GM18909 (cell line): ENCODE measurements around the gene PREX1.

ENCODE experiments used
- ATAC-seq: cut with Tn5 transposase; IDR thresholded peaks from one replicate; pipeline ENCODE4 v1.9.1; 2021; ENCODE audit warnings: mild to moderate bottlenecking; ENCODE audit not compliant: unreplicated experiment, poor library complexity

Gene PREX1

DNA sequence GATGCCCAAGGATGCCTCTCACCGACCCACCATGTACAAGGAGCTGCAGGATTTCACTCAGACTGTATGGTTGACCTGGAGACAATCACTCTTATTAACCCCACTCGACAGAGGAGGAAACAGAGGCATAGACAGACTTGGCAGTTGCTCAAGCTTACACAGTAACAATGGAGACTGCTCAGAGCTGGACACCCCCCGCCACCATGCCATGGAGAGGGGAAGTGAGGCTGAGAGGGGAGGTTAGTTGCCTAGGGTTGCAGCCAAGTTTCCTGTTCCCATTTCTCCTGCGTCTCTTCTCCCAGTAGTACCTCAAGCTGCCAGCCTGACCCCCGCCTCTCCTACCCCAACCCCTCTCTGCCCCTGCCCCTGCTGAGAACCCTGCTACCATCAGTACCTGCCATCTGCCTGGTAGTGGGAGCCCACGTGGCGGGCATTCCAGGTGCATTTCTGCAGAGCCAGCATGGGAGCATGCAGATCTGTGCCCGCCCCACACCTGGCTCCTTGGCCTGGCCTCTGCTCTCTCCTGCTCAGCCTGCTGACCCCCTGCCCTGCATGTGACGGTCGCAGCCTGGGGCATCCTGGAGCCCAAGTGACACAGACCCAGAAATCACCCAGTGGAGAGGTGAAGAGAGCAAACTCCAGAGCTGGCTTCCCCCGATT is 157.7 kb downstream of the PREX1 start:
- ATAC-seq, result no peak

DNA sequence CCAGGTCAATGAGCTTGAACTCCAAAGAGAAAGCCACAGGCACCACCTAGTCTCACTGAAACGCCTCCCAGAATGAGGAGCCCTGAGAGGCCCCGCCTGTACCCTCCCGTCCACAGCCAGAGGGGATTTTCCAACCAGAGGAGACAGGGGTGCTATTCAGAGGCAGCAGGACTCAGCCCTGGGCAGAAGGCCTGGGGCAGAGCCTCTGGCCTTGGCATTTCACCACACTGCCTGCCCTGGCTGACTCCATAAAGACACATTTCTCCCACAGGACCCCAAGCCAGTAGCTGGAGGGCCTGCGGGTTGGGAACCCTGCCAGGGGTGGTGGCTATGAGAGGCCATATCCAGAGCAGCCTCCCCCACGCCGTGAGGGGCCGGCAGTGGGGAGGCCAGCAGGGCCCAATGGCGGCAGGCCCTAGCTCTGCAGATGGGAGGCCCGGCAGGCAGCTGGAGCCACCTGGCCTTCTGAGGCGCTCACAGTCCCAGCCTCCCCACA is 159.3 kb downstream of the PREX1 start:
- no peak for ATAC-seq

DNA sequence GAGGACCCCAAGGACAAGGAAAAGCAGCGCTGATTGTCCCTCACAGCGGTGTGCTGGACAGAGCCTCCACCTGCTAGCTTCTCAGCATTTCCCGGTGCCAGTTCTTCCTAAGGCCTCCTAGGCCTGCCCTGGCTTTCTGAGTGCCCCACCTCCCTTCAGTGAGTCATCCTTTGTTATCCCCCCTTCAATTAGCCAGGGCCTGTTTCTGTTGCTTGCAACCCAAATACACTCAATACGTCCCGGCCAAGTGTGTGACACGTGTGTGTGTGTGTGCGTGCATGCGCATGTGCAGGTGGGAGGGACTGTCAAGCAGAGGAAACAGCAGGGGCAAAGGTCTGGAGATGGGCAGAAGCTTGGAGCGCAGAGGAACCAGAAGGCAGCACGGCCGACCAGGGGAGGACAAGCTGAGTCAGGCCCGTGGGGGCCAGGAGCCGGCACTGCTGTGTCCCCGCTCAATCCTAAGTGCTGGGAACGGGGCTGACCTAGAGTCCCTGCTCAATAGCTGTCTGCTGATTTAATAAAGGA is 159.8 kb downstream of the PREX1 start:
- no peak for ATAC-seq

DNA sequence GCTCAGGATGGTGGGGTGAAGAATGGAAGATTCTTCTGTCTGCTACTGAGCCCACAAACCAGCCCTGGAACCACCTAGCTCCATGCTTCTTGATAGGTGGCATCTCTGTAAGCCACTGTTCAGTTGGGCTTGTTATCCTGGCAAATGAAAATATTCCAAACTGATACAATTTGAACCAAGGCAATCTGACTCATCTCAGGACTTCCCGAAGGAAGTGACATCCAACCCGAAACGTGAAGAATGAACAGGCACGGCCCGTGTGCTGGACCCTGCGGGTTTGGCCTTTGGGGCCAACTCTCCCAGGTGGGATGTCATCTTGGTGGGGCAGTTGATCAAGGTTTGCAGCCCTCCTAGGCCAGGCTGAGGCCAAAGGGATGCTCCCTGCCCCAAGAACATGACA is 160.3 kb downstream of the PREX1 start:
- ATAC-seq, result no peak

DNA sequence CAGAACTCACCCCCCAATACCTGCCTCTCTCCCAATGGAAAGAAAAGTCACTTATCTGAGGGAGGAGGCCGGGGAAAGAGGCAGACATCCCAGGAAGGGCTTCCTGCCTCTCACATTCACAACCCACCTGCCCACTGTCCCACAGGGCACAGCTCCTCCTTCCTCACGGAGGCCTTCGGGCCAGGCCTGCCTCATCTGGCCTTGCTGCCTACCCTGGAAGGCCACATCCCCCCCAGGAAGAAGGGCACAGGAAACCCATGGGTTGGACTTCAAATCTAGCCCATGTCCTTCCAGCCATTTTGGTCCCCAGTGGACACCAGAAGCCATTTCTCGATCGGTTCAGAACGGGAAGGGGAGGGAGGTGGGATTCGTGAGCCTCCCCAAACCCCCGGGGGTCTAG is 162.0 kb downstream of the PREX1 start:
- no peak for ATAC-seq

DNA sequence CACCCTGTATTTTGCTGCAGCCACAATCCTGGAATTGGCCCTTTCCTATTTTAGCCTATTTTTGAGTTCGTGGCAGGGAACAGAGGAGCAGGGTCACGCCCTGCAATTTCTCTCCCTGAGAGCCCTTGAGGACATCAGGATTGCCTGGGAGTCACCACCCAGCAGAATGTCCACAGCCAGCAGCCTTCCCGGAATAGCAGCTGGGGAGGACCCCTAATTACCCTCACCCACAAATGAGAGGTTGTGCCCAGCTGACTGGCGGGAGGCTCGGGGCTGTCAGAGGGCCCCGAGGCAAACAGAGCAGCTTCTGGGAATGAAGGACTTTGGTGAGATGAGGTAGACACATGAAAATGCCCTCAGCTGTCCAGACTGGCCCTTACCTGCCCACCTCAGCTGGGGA is 165.1 kb downstream of the PREX1 start:
- no peak for ATAC-seq

DNA sequence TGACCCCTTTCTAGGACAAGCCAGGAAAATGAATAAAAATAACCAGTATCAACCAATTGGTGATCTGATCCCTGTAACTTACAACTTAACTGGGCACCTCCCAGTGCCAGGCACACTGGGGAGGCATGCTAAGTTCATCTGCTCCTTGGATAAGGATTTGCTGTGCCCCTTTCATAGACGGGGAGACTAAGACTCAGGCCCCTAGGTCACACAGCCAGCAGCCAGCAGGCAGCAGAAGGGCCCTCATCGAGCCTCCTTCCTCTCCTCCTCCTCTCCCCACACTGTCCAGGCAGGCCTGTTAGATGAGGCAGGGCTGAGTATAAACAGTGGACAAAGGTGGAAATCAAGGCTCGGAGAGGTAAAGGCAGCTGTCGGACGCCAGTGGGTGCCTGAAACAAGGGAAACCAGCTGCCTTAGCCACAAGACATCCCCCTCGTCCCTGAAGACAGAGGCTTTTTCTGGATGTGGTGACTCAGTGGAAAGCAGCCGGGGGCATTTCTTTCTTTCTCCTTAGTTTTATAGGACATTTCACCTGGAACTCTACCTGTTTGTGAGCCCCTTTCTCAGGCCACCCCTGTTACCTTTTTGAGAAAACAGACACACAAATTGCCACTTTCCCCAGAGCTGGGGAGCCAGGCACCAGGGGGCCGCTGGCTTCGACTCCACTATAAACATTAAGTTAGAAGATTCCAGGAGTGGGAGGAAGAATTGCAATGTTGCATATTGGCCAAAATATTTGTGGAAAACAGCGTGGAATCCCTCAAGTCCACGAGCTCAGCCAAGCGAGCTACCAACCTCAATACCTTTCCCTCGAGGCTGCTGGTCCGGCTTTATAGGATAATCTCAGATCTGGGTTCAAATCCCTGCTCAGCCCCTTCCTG is 166.0 kb downstream of the PREX1 start:
- no peak for ATAC-seq

DNA sequence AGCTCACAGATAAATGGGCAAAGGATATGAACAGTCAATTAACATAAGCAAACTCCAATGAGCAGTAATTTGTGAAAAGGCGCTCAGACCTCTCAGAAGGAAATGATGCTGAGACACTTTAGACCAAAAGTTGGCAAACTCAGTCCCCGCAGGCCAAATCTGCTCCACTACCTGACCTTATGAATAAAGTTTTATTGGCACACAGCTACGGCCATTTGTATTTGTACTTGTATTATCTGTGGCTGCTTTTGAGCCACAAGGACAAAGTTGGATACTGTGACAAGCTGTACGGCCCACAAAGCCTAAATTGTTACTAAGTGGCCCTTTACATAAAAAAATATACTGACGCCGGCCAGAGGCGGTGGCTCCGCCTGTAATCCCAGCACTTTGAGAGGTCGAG is 167.0 kb downstream of the PREX1 start:
- ATAC-seq, result no peak

DNA sequence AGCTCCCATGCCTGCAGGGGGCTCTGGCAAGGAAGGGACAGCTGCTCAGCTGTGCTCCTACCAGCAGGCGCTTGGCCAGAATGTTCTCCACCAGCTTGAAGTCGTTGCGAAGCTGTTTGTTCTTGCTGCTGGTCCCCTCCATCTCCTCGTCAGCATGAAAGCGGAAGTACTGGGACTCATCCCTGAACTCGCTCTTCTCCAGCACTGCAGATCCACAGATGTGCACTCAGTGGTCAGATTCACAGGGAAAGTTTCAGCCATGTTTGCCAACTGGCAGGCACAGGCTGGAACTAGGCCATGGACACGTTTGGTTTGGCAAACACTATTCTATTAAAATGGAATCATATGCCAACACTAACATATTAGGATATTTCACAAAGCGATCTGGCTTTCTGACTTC is 167.9 kb downstream of the PREX1 start:
- ATAC-seq, result no peak

DNA sequence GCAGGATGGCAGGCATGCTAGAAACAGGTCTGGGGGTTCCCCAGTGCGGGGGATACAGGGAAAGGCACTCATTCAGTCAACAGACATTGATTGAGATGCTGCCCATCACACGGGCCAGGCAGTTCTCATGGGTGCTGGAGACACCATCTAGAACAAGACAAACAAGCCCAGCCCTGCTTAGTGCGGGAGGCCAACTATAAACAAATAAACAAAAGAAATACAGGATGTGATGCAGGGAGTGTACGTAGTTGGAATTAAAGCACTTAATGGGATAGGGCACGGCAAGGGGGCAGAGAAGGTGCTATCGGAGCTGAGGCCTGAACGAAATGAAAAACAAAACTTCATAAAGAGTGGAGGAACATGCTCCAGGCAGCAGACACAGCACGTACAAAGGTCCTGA is 169.3 kb downstream of the PREX1 start:
- ATAC-seq, result no peak

DNA sequence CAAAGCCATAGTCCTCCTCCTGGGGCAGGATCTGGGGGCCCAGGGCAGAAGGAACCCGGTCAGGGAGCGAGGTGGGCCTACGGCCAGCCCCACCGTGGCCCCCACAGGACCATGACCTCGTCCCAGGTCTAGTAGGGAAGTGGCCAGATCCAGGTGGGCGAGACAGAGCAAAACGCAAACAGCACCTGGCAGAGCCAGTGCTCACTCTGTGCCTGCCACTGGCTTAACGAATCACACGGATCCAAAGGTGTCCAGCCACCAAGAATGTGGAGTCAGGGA is 169.7 kb downstream of the PREX1 start:
- ATAC-seq, result no peak

DNA sequence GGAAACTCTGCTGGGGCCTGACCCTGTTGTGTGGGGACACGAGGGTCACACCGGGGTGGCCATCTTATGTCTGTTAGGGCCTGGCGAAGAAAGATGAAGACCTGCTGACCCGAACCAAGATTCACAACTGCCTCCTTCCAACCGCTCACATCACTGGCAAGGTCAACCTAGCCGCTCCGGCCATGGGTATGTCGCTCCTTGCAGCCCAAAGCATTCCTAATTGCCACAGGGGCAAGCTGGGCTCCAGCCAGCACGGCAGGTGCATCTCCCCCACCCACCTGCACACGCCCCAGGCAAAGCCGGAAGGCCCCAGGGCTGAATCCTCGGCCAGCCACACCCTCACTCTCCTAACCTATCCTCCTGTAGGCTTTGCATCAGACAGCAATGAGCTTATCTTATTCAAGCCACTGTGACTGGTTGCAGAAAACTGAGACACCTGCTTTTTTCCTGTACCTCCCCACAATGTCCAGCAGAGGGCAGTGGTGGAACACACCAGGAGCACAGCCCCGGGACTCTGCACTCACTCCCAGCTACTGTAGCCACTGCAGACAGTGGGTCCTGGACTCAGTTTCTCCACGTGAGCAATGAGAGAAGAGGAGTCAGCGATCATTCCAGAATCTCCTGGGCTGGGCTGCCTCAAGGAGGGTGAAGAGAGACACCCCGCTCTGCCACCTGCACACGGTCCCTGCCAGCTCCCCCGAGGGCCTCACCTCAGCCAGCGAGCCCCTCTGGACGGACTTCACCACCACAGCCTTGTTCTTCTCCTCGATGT is 170.2 kb downstream of the PREX1 start:
- no peak for ATAC-seq

DNA sequence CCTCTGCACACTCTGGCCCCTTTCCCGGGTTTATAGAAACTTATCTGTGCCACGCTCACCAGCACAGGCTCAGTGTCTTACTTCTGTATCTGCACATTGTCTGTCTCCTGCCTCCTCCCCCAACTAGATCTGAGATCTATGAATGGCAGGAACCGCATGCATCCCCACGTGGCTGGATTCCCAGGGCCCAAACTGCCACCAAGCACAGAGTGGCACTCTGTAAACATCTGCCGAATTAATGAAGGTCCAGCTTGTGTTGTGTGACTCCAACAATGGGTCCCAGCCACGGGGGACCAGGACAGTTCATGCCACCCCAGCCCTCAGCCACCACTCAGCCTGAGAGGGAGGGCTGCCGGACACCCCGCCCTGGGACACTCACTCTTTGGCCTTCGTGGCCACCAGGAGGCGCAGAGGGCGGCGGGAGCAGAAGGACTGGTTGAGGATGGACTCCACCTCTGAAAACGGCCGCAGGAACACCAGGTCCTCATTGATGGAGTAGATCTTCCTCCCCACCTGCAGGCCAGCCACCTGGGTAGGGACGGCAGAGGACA is 171.1 kb downstream of the PREX1 start:
- no peak for ATAC-seq

DNA sequence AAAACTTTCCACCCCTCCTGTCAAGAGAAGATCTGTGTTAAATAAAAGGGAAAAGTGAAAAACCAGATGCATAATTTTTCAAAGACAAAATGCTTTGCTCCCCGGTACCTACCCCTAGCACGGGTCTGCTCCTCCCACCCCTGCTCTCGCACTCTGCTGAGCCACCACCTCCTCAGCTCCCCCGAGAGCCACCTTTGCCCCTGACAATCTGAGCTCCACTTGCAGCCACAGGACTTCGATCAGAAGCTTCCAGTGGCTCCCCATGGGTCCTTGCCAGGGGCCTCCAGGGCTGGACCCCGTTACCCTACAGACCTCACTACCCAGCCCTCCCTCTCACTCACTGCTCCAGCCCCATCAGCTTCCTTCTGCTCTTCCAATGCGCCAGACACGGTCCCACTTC is 171.7 kb downstream of the PREX1 start:
- no peak for ATAC-seq

DNA sequence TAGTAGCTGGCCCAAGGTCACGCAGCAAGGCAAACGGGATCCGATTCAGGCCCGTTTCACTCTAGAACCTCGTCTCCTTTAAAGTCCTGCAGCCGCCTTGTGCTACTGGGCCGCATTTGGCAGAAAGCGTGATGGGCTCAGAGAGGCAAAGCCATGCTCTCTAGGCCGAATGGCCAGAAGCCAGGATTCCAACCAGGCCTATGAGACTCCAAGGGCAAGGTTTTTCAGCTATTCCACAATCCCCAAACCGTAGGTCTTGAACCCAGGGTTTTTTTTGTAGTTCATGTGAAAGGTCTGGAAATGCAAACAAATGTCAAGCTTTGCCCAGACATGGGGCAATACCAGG is 174.1 kb downstream of the PREX1 start:
- ATAC-seq, result no peak

DNA sequence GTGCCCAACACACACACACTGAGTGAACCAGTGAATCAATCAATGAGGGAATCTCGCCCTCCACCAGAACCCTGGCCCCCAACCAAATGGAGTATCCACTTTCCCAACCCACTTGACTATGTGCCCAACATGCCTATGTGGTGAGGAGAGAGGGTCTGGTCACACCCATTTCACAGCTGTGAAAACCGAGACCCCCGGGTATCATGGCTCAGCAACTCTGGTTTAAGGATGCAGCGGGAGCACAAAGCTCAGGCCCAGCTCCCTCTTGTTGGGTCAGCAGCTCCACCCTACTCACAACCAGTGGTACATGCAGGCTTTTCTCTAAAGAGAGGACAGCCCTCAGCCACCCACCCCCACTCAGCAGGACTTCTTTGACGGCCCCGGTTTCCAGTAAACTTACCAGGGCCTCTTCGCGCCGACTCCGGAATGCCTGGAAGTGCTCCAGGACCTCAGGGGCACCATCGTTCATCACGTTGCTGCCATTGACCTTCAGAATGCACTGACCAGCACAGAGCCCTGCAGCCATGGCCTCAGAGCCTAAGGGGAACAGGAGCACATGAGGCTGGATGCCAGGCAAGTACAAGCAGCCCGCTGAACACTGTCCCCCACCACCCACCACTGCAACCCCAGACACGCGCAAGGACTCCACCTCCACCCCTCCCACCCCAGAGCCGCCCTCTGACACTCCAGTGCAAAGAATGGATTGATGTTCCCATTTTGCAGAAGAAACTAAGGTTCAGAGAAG is 174.7 kb downstream of the PREX1 start:
- ATAC-seq, result no peak

DNA sequence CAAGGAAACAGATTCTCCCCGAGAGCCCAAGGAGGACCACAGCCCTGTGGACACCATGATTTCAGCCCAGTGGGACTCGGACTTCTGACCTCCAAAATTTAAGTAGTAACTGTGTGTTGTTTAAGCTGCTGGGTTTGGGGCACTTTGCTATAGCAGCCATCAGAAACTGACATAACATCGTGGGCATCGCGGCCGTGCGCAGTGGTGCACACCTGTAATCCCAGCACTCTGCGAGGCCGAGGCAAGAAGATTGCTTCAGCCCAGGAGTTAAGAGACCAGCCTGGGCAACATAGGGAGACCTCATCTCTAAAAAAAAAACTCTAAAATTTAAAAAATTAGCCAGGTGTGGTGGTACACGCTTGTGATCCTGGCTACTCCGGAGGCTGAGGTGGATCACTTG is 175.8 kb downstream of the PREX1 start:
- no peak for ATAC-seq

DNA sequence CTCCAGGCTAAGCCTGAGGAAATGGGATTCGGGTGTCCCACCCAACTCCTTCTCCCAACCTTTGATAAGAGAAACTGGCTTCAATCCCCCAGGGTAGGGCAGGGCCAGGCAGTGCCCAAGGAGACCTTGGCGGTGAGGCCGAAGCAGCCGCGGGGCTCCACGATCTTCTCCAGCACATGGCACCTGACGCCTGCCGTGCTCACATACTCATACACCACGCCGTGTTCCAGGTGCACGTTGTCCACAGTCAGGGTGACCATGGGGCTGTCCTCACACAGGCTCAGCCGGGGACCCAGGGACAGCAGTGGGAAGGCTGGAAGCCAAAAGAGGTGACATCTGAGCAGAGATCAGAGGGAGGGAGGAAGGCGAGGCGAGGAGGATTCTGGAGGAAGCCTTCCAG is 176.5 kb downstream of the PREX1 start:
- no peak for ATAC-seq

DNA sequence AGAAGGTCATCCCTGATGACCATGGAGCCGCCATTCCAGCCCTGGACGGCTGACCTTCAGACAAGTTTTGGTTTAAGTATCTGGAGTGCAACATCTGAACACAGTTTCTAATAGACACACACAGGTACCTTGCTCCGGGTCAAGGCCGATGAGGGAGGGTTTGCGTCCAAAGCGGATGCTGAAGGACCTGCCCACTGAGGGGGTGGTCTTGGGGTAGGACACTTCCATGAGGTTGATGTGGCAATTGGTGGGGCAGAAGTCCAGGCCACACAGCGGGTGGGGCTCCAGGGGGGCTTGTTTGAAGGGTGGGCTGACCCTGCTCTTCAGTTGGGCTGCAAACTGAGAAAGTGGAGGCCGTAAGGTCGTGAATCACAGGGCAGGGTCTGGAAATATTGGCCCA is 177.9 kb downstream of the PREX1 start:
- ATAC-seq, result no peak

DNA sequence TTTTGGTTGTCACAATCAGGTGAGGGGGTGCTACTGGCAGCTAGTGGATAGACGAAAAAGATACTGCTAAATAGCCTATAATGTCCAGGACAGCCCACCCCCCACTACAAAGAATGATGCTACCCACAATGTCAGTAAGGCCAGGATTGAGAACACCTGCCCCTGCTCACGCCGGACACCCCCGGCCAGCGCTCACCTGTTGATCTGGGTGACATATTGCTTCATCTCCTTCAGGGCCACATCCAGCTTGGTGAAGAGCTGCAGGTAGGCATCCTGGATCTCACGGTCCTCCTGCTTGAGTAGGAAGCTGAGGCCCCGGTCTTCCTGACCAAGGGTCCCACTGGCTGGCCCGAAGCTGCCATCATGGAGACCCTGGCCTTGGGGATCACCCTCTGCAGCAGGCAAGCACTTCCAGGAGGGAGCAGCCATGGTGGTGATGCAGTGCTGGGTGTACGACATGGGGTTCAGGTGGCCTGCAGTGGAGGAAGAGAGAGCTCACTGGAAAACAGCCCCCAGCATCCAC is 178.6 kb downstream of the PREX1 start:
- no peak for ATAC-seq
